HEK293 (cell line): ENCODE results near the gene PEAK3.

Source experiments
- TCF7L2 ChIP-seq: IDR thresholded peaks from 2 replicates; pipeline ENCODE4 v1.6.1; 2011; ENCODE audit warnings: low read depth, mild to moderate bottlenecking, inconsistent platforms, low read length, moderate library complexity, borderline replicate concordance
- ZFP3 ChIP-seq: fragments of 450-650 bp; formaldehyde crosslinking; IDR thresholded peaks from 2 replicates; pipeline ENCODE4 v1.5.1; 2016; ENCODE audit warnings: low read depth, missing biosample characterization, missing genetic modification characterization
- ZFP69B ChIP-seq: fragments of 450-650 bp; formaldehyde crosslinking; IDR thresholded peaks from 2 replicates; pipeline ENCODE4 v1.5.1; 2016; ENCODE audit warnings: missing biosample characterization, missing genetic modification characterization
- TF ChIP-seq, protein P1 (sequence below): sonication (generic); formaldehyde crosslinking; IDR thresholded peaks from 2 replicates; pipeline ENCODE4 v1.8.1; 2022; ENCODE audit warnings: mild to moderate bottlenecking, moderate library complexity, missing genetic modification reagents
- TF ChIP-seq, protein P2 (sequence below): fragments of 450-650 bp; formaldehyde crosslinking; IDR thresholded peaks from 2 replicates; pipeline ENCODE4 v1.5.1; 2016; ENCODE audit warnings: missing biosample characterization, missing genetic modification characterization
- TF ChIP-seq, protein P3 (sequence below): fragments of 450-650 bp; formaldehyde crosslinking; IDR thresholded peaks from 2 replicates; pipeline ENCODE4 v1.5.1; 2016; ENCODE audit warnings: missing biosample characterization, missing genetic modification characterization
- TF ChIP-seq, protein P4 (sequence below): fragments of 450-650 bp; formaldehyde crosslinking; IDR thresholded peaks from 2 replicates; pipeline ENCODE4 v1.5.1; 2016; ENCODE audit warnings: missing biosample characterization, missing genetic modification characterization, low read depth
- TF ChIP-seq, protein P5 (sequence below): fragments of 450-650 bp; IDR thresholded peaks from 2 replicates; pipeline ENCODE4 v1.5.1; 2018; ENCODE audit warnings: missing biosample characterization, mild to moderate bottlenecking, missing genetic modification characterization

DNA sequence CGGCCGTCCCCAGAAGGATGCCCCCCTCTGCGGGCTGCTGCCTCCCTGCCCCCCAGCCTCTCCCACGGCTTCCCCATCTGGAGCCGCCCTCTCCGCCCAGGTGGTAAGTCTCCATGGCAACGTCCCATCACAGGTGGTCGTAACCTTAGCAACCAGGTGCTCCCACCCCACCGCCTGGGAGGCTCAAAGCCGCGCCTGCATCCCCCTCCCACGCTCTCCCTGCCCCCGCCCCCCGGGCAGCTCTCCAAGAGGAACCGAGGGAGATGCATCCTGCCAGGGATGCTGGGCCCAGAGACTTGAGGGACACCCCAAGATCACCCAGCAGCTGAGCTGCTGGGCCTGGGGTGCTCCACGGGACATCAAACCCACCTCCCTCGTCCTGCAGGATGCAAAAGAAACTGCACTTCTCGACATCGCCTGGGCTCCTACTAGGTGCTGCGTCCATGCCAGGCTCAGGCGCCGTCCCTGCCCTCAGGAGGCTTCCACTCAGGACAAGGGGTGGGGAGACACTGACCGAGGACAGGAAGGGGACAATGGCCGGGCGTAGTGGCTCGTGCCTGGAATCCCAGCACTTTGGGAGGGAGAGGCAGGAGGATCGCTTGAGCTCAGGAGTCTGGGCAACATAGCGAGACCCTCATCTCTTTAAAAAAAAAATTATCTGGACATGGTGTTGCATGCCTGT, 31.0 kb upstream of the PEAK3 start:
- TF ChIP-seq, protein P1, sequence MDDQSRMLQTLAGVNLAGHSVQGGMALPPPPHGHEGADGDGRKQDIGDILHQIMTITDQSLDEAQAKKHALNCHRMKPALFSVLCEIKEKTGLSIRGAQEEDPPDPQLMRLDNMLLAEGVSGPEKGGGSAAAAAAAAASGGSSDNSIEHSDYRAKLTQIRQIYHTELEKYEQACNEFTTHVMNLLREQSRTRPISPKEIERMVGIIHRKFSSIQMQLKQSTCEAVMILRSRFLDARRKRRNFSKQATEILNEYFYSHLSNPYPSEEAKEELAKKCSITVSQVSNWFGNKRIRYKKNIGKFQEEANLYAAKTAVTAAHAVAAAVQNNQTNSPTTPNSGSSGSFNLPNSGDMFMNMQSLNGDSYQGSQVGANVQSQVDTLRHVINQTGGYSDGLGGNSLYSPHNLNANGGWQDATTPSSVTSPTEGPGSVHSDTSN = no peak
- TF ChIP-seq TCF7L2 = no peak
- no peak for TF ChIP-seq ZFP69B (tag by site-specific recombination)
- TF ChIP-seq, protein P2, sequence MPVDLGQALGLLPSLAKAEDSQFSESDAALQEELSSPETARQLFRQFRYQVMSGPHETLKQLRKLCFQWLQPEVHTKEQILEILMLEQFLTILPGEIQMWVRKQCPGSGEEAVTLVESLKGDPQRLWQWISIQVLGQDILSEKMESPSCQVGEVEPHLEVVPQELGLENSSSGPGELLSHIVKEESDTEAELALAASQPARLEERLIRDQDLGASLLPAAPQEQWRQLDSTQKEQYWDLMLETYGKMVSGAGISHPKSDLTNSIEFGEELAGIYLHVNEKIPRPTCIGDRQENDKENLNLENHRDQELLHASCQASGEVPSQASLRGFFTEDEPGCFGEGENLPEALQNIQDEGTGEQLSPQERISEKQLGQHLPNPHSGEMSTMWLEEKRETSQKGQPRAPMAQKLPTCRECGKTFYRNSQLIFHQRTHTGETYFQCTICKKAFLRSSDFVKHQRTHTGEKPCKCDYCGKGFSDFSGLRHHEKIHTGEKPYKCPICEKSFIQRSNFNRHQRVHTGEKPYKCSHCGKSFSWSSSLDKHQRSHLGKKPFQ (tag by site-specific recombination) = no peak
- TF ChIP-seq, protein P3, sequence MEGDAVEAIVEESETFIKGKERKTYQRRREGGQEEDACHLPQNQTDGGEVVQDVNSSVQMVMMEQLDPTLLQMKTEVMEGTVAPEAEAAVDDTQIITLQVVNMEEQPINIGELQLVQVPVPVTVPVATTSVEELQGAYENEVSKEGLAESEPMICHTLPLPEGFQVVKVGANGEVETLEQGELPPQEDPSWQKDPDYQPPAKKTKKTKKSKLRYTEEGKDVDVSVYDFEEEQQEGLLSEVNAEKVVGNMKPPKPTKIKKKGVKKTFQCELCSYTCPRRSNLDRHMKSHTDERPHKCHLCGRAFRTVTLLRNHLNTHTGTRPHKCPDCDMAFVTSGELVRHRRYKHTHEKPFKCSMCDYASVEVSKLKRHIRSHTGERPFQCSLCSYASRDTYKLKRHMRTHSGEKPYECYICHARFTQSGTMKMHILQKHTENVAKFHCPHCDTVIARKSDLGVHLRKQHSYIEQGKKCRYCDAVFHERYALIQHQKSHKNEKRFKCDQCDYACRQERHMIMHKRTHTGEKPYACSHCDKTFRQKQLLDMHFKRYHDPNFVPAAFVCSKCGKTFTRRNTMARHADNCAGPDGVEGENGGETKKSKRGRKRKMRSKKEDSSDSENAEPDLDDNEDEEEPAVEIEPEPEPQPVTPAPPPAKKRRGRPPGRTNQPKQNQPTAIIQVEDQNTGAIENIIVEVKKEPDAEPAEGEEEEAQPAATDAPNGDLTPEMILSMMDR = no peak
- TF ChIP-seq, protein P4, sequence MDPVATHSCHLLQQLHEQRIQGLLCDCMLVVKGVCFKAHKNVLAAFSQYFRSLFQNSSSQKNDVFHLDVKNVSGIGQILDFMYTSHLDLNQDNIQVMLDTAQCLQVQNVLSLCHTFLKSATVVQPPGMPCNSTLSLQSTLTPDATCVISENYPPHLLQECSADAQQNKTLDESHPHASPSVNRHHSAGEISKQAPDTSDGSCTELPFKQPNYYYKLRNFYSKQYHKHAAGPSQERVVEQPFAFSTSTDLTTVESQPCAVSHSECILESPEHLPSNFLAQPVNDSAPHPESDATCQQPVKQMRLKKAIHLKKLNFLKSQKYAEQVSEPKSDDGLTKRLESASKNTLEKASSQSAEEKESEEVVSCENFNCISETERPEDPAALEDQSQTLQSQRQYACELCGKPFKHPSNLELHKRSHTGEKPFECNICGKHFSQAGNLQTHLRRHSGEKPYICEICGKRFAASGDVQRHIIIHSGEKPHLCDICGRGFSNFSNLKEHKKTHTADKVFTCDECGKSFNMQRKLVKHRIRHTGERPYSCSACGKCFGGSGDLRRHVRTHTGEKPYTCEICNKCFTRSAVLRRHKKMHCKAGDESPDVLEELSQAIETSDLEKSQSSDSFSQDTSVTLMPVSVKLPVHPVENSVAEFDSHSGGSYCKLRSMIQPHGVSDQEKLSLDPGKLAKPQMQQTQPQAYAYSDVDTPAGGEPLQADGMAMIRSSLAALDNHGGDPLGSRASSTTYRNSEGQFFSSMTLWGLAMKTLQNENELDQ (tag by site-specific recombination) = no peak
- no peak for TF ChIP-seq ZFP3
- TF ChIP-seq, protein P5, sequence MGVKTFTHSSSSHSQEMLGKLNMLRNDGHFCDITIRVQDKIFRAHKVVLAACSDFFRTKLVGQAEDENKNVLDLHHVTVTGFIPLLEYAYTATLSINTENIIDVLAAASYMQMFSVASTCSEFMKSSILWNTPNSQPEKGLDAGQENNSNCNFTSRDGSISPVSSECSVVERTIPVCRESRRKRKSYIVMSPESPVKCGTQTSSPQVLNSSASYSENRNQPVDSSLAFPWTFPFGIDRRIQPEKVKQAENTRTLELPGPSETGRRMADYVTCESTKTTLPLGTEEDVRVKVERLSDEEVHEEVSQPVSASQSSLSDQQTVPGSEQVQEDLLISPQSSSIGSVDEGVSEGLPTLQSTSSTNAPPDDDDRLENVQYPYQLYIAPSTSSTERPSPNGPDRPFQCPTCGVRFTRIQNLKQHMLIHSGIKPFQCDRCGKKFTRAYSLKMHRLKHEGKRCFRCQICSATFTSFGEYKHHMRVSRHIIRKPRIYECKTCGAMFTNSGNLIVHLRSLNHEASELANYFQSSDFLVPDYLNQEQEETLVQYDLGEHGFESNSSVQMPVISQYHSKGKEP (tag by site-specific recombination) = no peak
